Nephron progenitor cell (in vitro differentiated cells): ENCODE data around the gene RPTN.
"Not testable (repeated sequence)": the region's sequence is repeated elsewhere in the genome, so short reads cannot be mapped to it uniquely, and the experiment has no call there.

Experiments
- DNase-seq: peaks from one replicate; pipeline ENCODE4 v3.0.0; 2021
- H3K27ac Mint-ChIP-seq: 2 replicates; pipeline ENCODE4 v1.8.0; 2021; ENCODE audit warnings: mild to moderate bottlenecking, moderate library complexity, mixed read lengths
- H3K27me3 Mint-ChIP-seq: 2 replicates; pipeline ENCODE4 v1.8.0; 2021; ENCODE audit warnings: mild to moderate bottlenecking, low read depth, mixed read lengths; ENCODE audit not compliant: poor library complexity
- H3K36me3 Mint-ChIP-seq: 2 replicates; pipeline ENCODE4 v1.8.0; 2021; ENCODE audit warnings: low read depth, mixed read lengths
- H3K4me1 Mint-ChIP-seq: 2 replicates; pipeline ENCODE4 v1.8.0; 2021; ENCODE audit warnings: mixed read lengths
- H3K4me3 Mint-ChIP-seq: 2 replicates; pipeline ENCODE4 v1.8.0; 2021; ENCODE audit warnings: mild to moderate bottlenecking, moderate library complexity, mixed read lengths
- H3K9me3 Mint-ChIP-seq: 2 replicates; pipeline ENCODE4 v1.8.0; 2021; ENCODE audit warnings: mild to moderate bottlenecking, moderate library complexity, mixed read lengths
- CTCF ChIP-seq: fragments of 200-600 bp; sonication (generic); IDR thresholded peaks from 2 replicates; pipeline ENCODE4 v1.5.0; 2021; ENCODE audit warnings: antibody characterized with exemption

RPTN gene

GRCh38 chr1:152160576-152160975 is 1.5 kb upstream of the RPTN start:
- no peak overlapping the region for H3K27ac Mint-ChIP-seq
- no peak overlapping the region for H3K4me3 Mint-ChIP-seq
- DNase-seq = no peak
- H3K4me1 Mint-ChIP-seq = no peaks in the 10 kb centered on the region
- H3K36me3 Mint-ChIP-seq = no peaks in the 10 kb centered on the region
- peaks cover 45% of the 10 kb centered on the region for H3K9me3 Mint-ChIP-seq
- no peak for TF ChIP-seq CTCF
- no peaks in the 10 kb centered on the region for H3K27me3 Mint-ChIP-seq

GRCh38 chr1:152153996-152154395 is 5.0 kb downstream of the RPTN start:
- Mint-ChIP-seq H3K9me3 (peaks cover 78% of the 10 kb centered on the region), H3K27me3 (peaks cover 4% of the 10 kb centered on the region), H3K36me3 (no peaks in the 10 kb centered on the region), H3K27ac (no peak overlapping the region), H3K4me1 (no peaks in the 10 kb centered on the region), H3K4me3 (no peak overlapping the region)
- DNase-seq = no peak
- no peak for TF ChIP-seq CTCF

GRCh38 chr1:152151646-152152045 is 7.4 kb downstream of the RPTN start:
- no peak for DNase-seq
- no peaks in the 10 kb centered on the region for H3K36me3 Mint-ChIP-seq
- no peak for TF ChIP-seq CTCF
- no peak overlapping the region for H3K27ac Mint-ChIP-seq
- peaks cover 83% of the 10 kb centered on the region for H3K9me3 Mint-ChIP-seq
- H3K27me3 Mint-ChIP-seq = peaks cover 4% of the 10 kb centered on the region
- H3K4me1 Mint-ChIP-seq = no peaks in the 10 kb centered on the region
- no peak overlapping the region for H3K4me3 Mint-ChIP-seq

GRCh38 chr1:152148981-152149380 is 10.0 kb downstream of the RPTN start:
- no peak for TF ChIP-seq CTCF
- no peak overlapping the region for H3K27ac Mint-ChIP-seq
- H3K4me3 Mint-ChIP-seq = no peak overlapping the region
- no peak for DNase-seq
- H3K36me3 Mint-ChIP-seq = no peaks in the 10 kb centered on the region
- H3K4me1 Mint-ChIP-seq = no peaks in the 10 kb centered on the region
- H3K27me3 Mint-ChIP-seq = no peaks in the 10 kb centered on the region
- H3K9me3 Mint-ChIP-seq = peaks cover 81% of the 10 kb centered on the region

- Mint-ChIP-seq H3K27me3 (no peaks in the 10 kb centered on the region), H3K36me3 (no peaks in the 10 kb centered on the region), H3K4me3 (no peak overlapping the region), H3K9me3 (peaks cover 86% of the 10 kb centered on the region), H3K27ac (no peak overlapping the region), H3K4me1 (no peaks in the 10 kb centered on the region)
- TF ChIP-seq CTCF = no peak
- DNase-seq = no peak
These were observed 11.0 kb downstream of the RPTN start for GRCh38 chr1:152148051-152148450.

GRCh38 chr1:152145769-152146168 is 13.3 kb downstream of the RPTN start:
- H3K9me3 Mint-ChIP-seq = peaks cover 66% of the 10 kb centered on the region
- no peaks in the 10 kb centered on the region for H3K27me3 Mint-ChIP-seq
- no peaks in the 10 kb centered on the region for H3K36me3 Mint-ChIP-seq
- H3K4me1 Mint-ChIP-seq = no peaks in the 10 kb centered on the region
- TF ChIP-seq CTCF = no peak
- no peak overlapping the region for H3K27ac Mint-ChIP-seq
- no peak overlapping the region for H3K4me3 Mint-ChIP-seq
- DNase-seq = no peak

GRCh38 chr1:152144674-152145183 is 14.3 kb downstream of the RPTN start:
- DNase-seq, H3K4me3 Mint-ChIP-seq, H3K27me3 Mint-ChIP-seq, H3K4me1 Mint-ChIP-seq, H3K36me3 Mint-ChIP-seq, H3K27ac Mint-ChIP-seq: not testable (repeated sequence)
- H3K9me3 Mint-ChIP-seq = peaks cover 60% of the 10 kb centered on the region
